Neural cell (in vitro differentiated cells): ENCODE data around the gene ESRP2. TPM values are rescaled to one million over a fixed set of nuclear protein-coding genes. Genes with fewer than 3 reads are reported as not detected.

Experiments used
- H2AFZ ChIP-seq: fragments of 200-600, 300-800 bp; sonication (generic), shearing (Covaris generic); 2 replicates; pipeline ENCODE4 v1.6.0; 2014; ENCODE audit warnings: low read depth, mild to moderate bottlenecking, antibody characterized with exemption, low read length, moderate library complexity
- H3F3A ChIP-seq: fragments of 200-600 bp; shearing (Covaris generic); 2 replicates; pipeline ENCODE4 v1.6.1; 2016; ENCODE audit warnings: mild to moderate bottlenecking, moderate library complexity, mixed read lengths, antibody characterized with exemption, low read length; ENCODE audit not compliant: insufficient read depth, poor library complexity, severe bottlenecking
- H3K27ac ChIP-seq: fragments of 200-600, 300-800 bp; sonication (generic), shearing (Covaris generic); 2 replicates; pipeline ENCODE4 v1.5.1; 2014; ENCODE audit warnings: mild to moderate bottlenecking, low read length, moderate library complexity
- H3K27me3 ChIP-seq: fragments of 300-800, 200-600 bp; sonication (generic), shearing (Covaris generic); 2 replicates; pipeline ENCODE4 v1.6.0; 2014; ENCODE audit warnings: mild to moderate bottlenecking, low read depth, low read length, moderate library complexity; ENCODE audit not compliant: insufficient read depth
- H3K36me3 ChIP-seq: fragments of 300-800, 200-600 bp; sonication (generic), shearing (Covaris generic); 2 replicates; pipeline ENCODE4 v1.5.1; 2014; ENCODE audit warnings: mild to moderate bottlenecking, antibody characterized with exemption, low read length, moderate library complexity; ENCODE audit not compliant: insufficient read depth
- H3K4me2 ChIP-seq: fragments of 300-800, 200-600 bp; sonication (generic), shearing (Covaris generic); 2 replicates; pipeline ENCODE4 v1.6.0; 2014; ENCODE audit warnings: mild to moderate bottlenecking, low read length
- H3K4me3 ChIP-seq: fragments of 300-800, 200-600 bp; sonication (generic), shearing (Covaris generic); 2 replicates; pipeline ENCODE4 v1.5.1; 2014; ENCODE audit warnings: mild to moderate bottlenecking, low read length, moderate library complexity
- H3K79me2 ChIP-seq: fragments of 200-600 bp; shearing (Covaris generic); replicated peaks from 2 replicates; pipeline ENCODE4 v1.6.0; 2014; ENCODE audit warnings: mild to moderate bottlenecking, low read length, moderate library complexity; ENCODE audit not compliant: insufficient read depth
- H3K9ac ChIP-seq: fragments of 300-800, 200-600 bp; sonication (generic), shearing (Covaris generic); 2 replicates; pipeline ENCODE4 v1.6.1; 2016; ENCODE audit warnings: mild to moderate bottlenecking, low read length, mixed read lengths
- H3K9me2 ChIP-seq: fragments of 200-600 bp; shearing (Covaris generic); 2 replicates; pipeline ENCODE4 v1.6.1; 2016; ENCODE audit warnings: mild to moderate bottlenecking, low read length, mixed read lengths; ENCODE audit not compliant: insufficient read depth
- H3K9me3 ChIP-seq: fragments of 200-600, 300-800 bp; sonication (generic), shearing (Covaris generic); 2 replicates; pipeline ENCODE4 v1.6.1; 2016; ENCODE audit warnings: mild to moderate bottlenecking, mixed run types, low read length, moderate library complexity, mixed read lengths
- H4K20me1 ChIP-seq: fragments of 200-600 bp; shearing (Covaris generic); 2 replicates; pipeline ENCODE4 v1.6.1; 2016; ENCODE audit warnings: mild to moderate bottlenecking, mixed run types; ENCODE audit not compliant: insufficient read depth
- CTCF ChIP-seq: fragments of 450-650 bp; IDR thresholded peaks from 2 replicates; pipeline ENCODE4 v1.5.1; 2014; ENCODE audit warnings: antibody characterized with exemption, mild to moderate bottlenecking, moderate library complexity; ENCODE audit not compliant: poor library complexity, severe bottlenecking
- EP300 ChIP-seq: fragments of 450-650 bp; conservative IDR thresholded peaks from 2 replicates; pipeline ENCODE4 v1.6.1; 2014; ENCODE audit warnings: antibody characterized with exemption, mild to moderate bottlenecking, moderate library complexity; ENCODE audit not compliant: poor library complexity, severe bottlenecking
- EZH2 ChIP-seq: fragments of 200-600, 300-800 bp; shearing (Covaris generic), sonication (generic); IDR thresholded peaks from 2 replicates; pipeline ENCODE4 v1.6.1; 2014; ENCODE audit warnings: antibody characterized with exemption, low read length, borderline replicate concordance, mild to moderate bottlenecking; ENCODE audit not compliant: insufficient read depth, poor library complexity, severe bottlenecking
- POLR2AphosphoS5 ChIP-seq: IDR thresholded peaks from 2 replicates; pipeline ENCODE4 v1.6.1; 2012
- RAD21 ChIP-seq: fragments of 450-650 bp; conservative IDR thresholded peaks from 2 replicates; pipeline ENCODE4 v1.6.1; 2014; ENCODE audit warnings: antibody characterized with exemption, mild to moderate bottlenecking, moderate library complexity
- SMC3 ChIP-seq: fragments of 450-650 bp; conservative IDR thresholded peaks from 2 replicates; pipeline ENCODE4 v1.6.1; 2014; ENCODE audit warnings: antibody characterized with exemption, mild to moderate bottlenecking, moderate library complexity; ENCODE audit not compliant: poor library complexity
- TAF1 ChIP-seq: IDR thresholded peaks from 2 replicates; pipeline ENCODE4 v1.6.1; 2012; ENCODE audit warnings: low read depth
- polyA plus RNA-seq: library from polyadenylated mRNA; depleted of rRNA; stranded (reverse); fragments of >200 nt; gene quantifications from 2 replicates; pipeline ENCODE4 v1.2.3, GENCODE V29; 2014

ESRP2 gene
- polyA plus RNA-seq, 1 donor from 2014 or later: not detected

- TF ChIP-seq TAF1 (no peak), CTCF (peak; percentile 88), POLR2AphosphoS5 (no peak), RAD21 (peak; percentile 88), EP300 (no peak), EZH2 (no peak), SMC3 (peak; percentile 77)
- Histone ChIP-seq H3K36me3 (no peaks in the 10 kb centered on the region), H2AFZ (no peak overlapping the region), H3K27me3 (peaks cover 13% of the 10 kb centered on the region), H3K27ac (no peak overlapping the region), H3K9me3 (no peaks in the 10 kb centered on the region), H3K9ac (no peak overlapping the region), H3K4me3 (no peak overlapping the region), H3K9me2 (no peaks in the 10 kb centered on the region), H3K79me2 (no peaks in the 10 kb centered on the region), H3F3A (no peaks in the 10 kb centered on the region), H4K20me1 (no peaks in the 10 kb centered on the region), H3K4me2 (no peak overlapping the region)
These were observed 6.3 kb downstream of the ESRP2 start for GRCh38 chr16:68229431-68230175.

GRCh38 chr16:68228652-68229051 is 7.3 kb downstream of the ESRP2 start:
- H3K9me3 ChIP-seq: no peaks in the 10 kb centered on the region
- H3K79me2 ChIP-seq: no peaks in the 10 kb centered on the region
- H4K20me1 ChIP-seq: no peaks in the 10 kb centered on the region
- no peak overlapping the region for H3K9ac ChIP-seq
- no peaks in the 10 kb centered on the region for H3K9me2 ChIP-seq
- H2AFZ ChIP-seq: no peak overlapping the region
- TF ChIP-seq POLR2AphosphoS5: no peak
- TF ChIP-seq TAF1: no peak
- no peaks in the 10 kb centered on the region for H3K36me3 ChIP-seq
- no peak overlapping the region for H3K4me2 ChIP-seq
- H3K4me3 ChIP-seq: no peak overlapping the region
- H3K27ac ChIP-seq: no peak overlapping the region
- H3K27me3 ChIP-seq: peaks cover 4% of the 10 kb centered on the region
- no peaks in the 10 kb centered on the region for H3F3A ChIP-seq

- H3K9me3 ChIP-seq: no peaks in the 10 kb centered on the region
- no peak overlapping the region for H3K27ac ChIP-seq
- no peaks in the 10 kb centered on the region for H3K9me2 ChIP-seq
- TF ChIP-seq TAF1: no peak
- H4K20me1 ChIP-seq: no peaks in the 10 kb centered on the region
- no peak overlapping the region for H2AFZ ChIP-seq
- no peak overlapping the region for H3K9ac ChIP-seq
- H3K27me3 ChIP-seq: no peaks in the 10 kb centered on the region
- no peaks in the 10 kb centered on the region for H3F3A ChIP-seq
- H3K4me3 ChIP-seq: no peak overlapping the region
- no peak overlapping the region for H3K4me2 ChIP-seq
- no peaks in the 10 kb centered on the region for H3K79me2 ChIP-seq
- H3K36me3 ChIP-seq: no peaks in the 10 kb centered on the region
These were observed 7.9 kb downstream of the ESRP2 start for GRCh38 chr16:68227850-68228553.
